Endothelial cell (in vitro differentiated cells): ENCODE results near the gene RNF38. TPM values are rescaled to one million over a fixed set of nuclear protein-coding genes. Genes with fewer than 3 reads are reported as not detected.

Experiments used
- DNase-seq: peaks from one replicate; pipeline ENCODE4 v3.0.0; 2021; ENCODE audit warnings: low spot score
- H3K27ac Mint-ChIP-seq: one replicate; pipeline ENCODE4 v1.8.0; 2021; ENCODE audit warnings: mixed read lengths, inconsistent platforms; ENCODE audit not compliant: unreplicated experiment
- H3K27me3 Mint-ChIP-seq: one replicate; pipeline ENCODE4 v1.8.0; 2021; ENCODE audit warnings: mild to moderate bottlenecking, moderate library complexity, mixed read lengths, inconsistent platforms; ENCODE audit not compliant: unreplicated experiment
- H3K36me3 Mint-ChIP-seq: one replicate; pipeline ENCODE4 v1.8.0; 2021; ENCODE audit warnings: mild to moderate bottlenecking, low read depth, mixed read lengths, inconsistent platforms; ENCODE audit not compliant: unreplicated experiment
- H3K4me1 Mint-ChIP-seq: one replicate; pipeline ENCODE4 v1.8.0; 2021; ENCODE audit warnings: mild to moderate bottlenecking, mixed read lengths, inconsistent platforms; ENCODE audit not compliant: unreplicated experiment
- H3K4me3 Mint-ChIP-seq: one replicate; pipeline ENCODE4 v1.8.0; 2021; ENCODE audit warnings: mild to moderate bottlenecking, mixed read lengths, inconsistent platforms; ENCODE audit not compliant: unreplicated experiment
- H3K9me3 Mint-ChIP-seq: one replicate; pipeline ENCODE4 v1.8.0; 2021; ENCODE audit warnings: mixed read lengths, inconsistent platforms; ENCODE audit not compliant: unreplicated experiment
- CTCF ChIP-seq: fragments of 200-600 bp; sonication (generic); IDR thresholded peaks from one replicate; pipeline ENCODE4 v1.5.0; 2021; ENCODE audit warnings: antibody characterized with exemption; ENCODE audit not compliant: unreplicated experiment
- total RNA-seq: library from RNA; stranded (reverse); fragmentation: NEBNext Ultra II Directional; extraction: Animal tissue kit (Norgen Biotek cat#: 25700); gene quantifications from one replicate; pipeline ENCODE4 v1.2.1, GENCODE V29; 2021; ENCODE audit not compliant: unreplicated experiment

RNF38 gene
- total RNA-seq, 1 donor from 2014 or later = 71.1 TPM

DNA sequence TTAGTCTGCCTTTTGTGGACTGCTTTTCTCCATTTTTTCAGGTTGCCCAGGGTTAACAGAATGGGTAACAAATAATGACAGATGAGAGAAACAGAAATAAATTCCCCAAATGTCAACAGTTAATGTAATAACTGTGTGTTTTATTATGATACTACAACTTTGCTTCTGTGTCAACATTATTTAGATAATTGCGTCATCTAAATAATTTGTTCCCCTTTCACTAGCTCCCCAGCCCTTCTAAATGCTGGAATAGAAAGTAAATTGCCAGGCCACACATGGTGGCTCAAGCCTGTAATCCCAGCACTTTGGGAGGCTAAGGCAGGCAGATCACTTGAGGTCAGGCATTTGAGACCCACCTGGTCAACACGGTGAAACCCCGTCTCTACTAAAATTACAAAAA, 53.5 kb downstream of the RNF38 start:
- no peak overlapping the region for H3K27ac Mint-ChIP-seq
- DNase-seq = no peak
- peaks cover 36% of the 10 kb centered on the region for H3K36me3 Mint-ChIP-seq
- peaks cover 2% of the 10 kb centered on the region for H3K4me1 Mint-ChIP-seq
- TF ChIP-seq CTCF = no peak
- H3K9me3 Mint-ChIP-seq = no peaks in the 10 kb centered on the region
- H3K27me3 Mint-ChIP-seq = peaks cover 5% of the 10 kb centered on the region
- H3K4me3 Mint-ChIP-seq = no peak overlapping the region

DNA sequence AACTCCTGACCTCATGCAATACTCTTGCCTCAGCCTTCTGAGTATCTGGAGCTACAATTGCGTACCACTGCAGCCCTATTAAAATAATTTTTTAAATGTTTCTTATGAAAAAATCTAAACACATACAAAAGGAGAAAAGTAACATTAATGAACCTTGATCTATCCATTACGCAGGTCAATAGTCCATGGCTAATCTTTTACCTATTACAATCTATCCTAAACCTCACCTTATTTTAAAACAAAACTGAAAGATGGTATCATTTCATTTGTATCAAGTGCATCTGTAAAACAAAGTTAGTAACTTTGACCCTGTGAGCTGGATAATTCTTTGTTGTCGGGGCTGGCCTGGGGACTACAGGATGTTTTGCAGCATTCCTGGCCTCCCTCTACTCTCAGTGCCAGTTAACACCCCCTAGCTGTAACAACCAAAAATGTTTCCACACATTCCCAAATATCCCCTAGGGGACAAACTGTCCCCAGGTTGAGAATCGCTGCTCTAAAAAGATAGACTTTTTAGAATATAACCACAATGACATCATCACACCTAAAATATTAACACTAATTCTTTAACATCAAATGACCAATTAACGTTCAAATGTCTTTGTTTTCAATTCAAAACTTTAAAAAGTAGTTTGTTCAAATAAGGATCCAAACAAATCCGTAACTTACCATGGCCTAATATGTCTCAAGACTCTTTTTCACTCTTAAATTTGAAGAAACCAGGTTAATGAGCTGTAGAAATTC, 54.8 kb downstream of the RNF38 start:
- H3K27me3 Mint-ChIP-seq = peaks cover 4% of the 10 kb centered on the region
- DNase-seq = peak; percentile 26
- TF ChIP-seq CTCF = peak; percentile 27
- H3K4me1 Mint-ChIP-seq = peaks cover 2% of the 10 kb centered on the region
- peaks cover 36% of the 10 kb centered on the region for H3K36me3 Mint-ChIP-seq
- H3K9me3 Mint-ChIP-seq = no peaks in the 10 kb centered on the region
- H3K4me3 Mint-ChIP-seq = no peak overlapping the region
- peak overlapping the region; percentile 72 for H3K27ac Mint-ChIP-seq

- Mint-ChIP-seq H3K27ac (no peak overlapping the region), H3K36me3 (peaks cover 41% of the 10 kb centered on the region), H3K4me1 (peaks cover 2% of the 10 kb centered on the region), H3K9me3 (no peaks in the 10 kb centered on the region), H3K27me3 (no peaks in the 10 kb centered on the region), H3K4me3 (peak overlapping the region; percentile 1)
- no peak for DNase-seq
- no peak for TF ChIP-seq CTCF
These were observed 58.0 kb downstream of the RNF38 start for GRCh38 chr9:36341936-36342577.

DNA sequence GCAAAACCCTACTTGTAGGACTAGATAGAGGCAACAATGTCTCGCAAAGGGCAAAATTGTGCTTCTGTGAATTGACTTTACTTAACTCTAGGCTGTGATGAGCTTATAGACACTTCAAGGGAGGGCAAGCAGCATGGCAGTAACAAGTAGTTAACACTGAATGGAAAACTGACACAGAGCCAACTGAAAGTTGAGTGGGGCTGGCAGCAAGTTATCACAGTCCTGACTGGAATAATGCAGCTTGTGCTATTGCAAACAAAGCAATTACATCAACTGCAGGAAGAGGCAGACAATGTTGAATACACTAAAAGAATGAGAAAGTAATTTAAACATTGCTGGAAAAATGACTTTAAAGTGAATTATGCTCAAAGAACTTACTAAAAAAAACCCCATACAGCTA, 62.2 kb downstream of the RNF38 start:
- Mint-ChIP-seq H3K27me3 (no peaks in the 10 kb centered on the region), H3K27ac (no peak overlapping the region), H3K36me3 (peaks cover 33% of the 10 kb centered on the region), H3K9me3 (no peaks in the 10 kb centered on the region), H3K4me1 (no peaks in the 10 kb centered on the region), H3K4me3 (no peak overlapping the region)
- TF ChIP-seq CTCF = no peak
- DNase-seq = no peak

DNA sequence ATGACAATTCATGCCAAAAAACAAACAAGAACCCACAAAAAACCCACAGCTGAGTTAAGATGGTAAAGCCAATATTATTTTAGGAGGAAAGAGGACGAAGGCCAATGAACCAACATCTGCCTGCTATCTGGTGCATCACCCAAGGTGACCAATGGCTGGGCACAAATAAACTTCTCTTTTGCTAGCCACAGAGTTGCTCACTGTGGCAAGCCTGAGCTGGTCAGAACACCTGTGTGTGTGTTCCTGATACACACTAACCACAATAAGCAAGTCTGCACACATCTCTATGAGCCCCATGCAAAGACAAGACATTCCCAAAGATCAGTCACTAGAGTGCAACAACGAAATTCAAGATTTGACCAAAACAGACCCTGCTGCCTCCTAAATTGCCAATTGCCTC, 63.1 kb downstream of the RNF38 start:
- peaks cover 33% of the 10 kb centered on the region for H3K36me3 Mint-ChIP-seq
- H3K9me3 Mint-ChIP-seq = no peaks in the 10 kb centered on the region
- H3K4me3 Mint-ChIP-seq = no peak overlapping the region
- H3K27me3 Mint-ChIP-seq = no peaks in the 10 kb centered on the region
- no peaks in the 10 kb centered on the region for H3K4me1 Mint-ChIP-seq
- DNase-seq = no peak
- peak overlapping the region; percentile 24 for H3K27ac Mint-ChIP-seq
- no peak for TF ChIP-seq CTCF
